IMR-90 (cell line): Measurements from ENCODE around the gene TBC1D22A. TPM values are rescaled to one million over a fixed set of nuclear protein-coding genes. Genes with fewer than 3 reads are reported as not detected.

Experiments used
- ATAC-seq: fragments of 200-7000 bp; cut with Tn5 transposase; 2 replicates; pipeline ENCODE4 v1.9.1; 2020; ENCODE audit warnings: low read depth, mild to moderate bottlenecking, moderate library complexity
- BruUV-seq: library from RNA; stranded (reverse); fragments of 400-500 nt; replicated peaks from 2 replicates; lab custom pipeline; 2021; lab: Mats Ljungman, UMichigan
- CTCF ChIA-PET: fragments of 300-600 bp; formaldehyde crosslinking; extraction: SDS; loops from one replicate; lab custom pipeline; 2021; ENCODE audit warnings: antibody characterized with exemption; lab: Yijun Ruan, JAX
- POLR2A ChIA-PET: fragments of 300-600 bp; sonication (Branson Sonifier 250); formaldehyde crosslinking; loops from one replicate; lab custom pipeline; 2022; ENCODE audit warnings: antibody characterized with exemption; ENCODE audit not compliant: unreplicated experiment; lab: Charles Lee
- DNase-seq: peaks from one replicate; pipeline ENCODE4 v3.0.0; 2013
- H2AFZ ChIP-seq: replicated peaks from 2 replicates; pipeline ENCODE3; 2013; ENCODE audit warnings: low read length, mild to moderate bottlenecking; ENCODE audit not compliant: poor library complexity
- H2AK5ac ChIP-seq: 2 replicates; pipeline ENCODE4 v1.6.1; 2013; ENCODE audit warnings: low read depth, low read length, inconsistent platforms
- H2AK9ac ChIP-seq: replicated peaks from 2 replicates; pipeline ENCODE3; 2013; ENCODE audit warnings: mild to moderate bottlenecking, low read depth, low read length, moderate library complexity; ENCODE audit not compliant: poor library complexity
- H2BK120ac ChIP-seq: 2 replicates; pipeline ENCODE4 v1.6.1; 2013; ENCODE audit warnings: low read depth, low read length, inconsistent platforms
- H2BK15ac ChIP-seq: 3 replicates; pipeline ENCODE4 v1.6.1; 2013; ENCODE audit warnings: low read depth, low read length, inconsistent platforms
- H2BK20ac ChIP-seq: 2 replicates; pipeline ENCODE4 v1.6.1; 2013; ENCODE audit warnings: low read depth, mild to moderate bottlenecking, inconsistent platforms, low read length, moderate library complexity
- H2BK5ac ChIP-seq: 2 replicates; pipeline ENCODE4 v1.6.1; 2013; ENCODE audit warnings: mild to moderate bottlenecking, low read depth, low read length, inconsistent platforms; ENCODE audit not compliant: poor library complexity, severe bottlenecking
- H3K14ac ChIP-seq: replicated peaks from 2 replicates; pipeline ENCODE4 v1.6.1; 2013; ENCODE audit warnings: low read depth, low read length, inconsistent platforms
- H3K18ac ChIP-seq: 2 replicates; pipeline ENCODE4 v1.6.1; 2013; ENCODE audit warnings: low read depth, low read length, control low read depth
- H3K23ac ChIP-seq: 2 replicates; pipeline ENCODE4 v1.6.1; 2013; ENCODE audit warnings: low read depth, low read length, inconsistent platforms
- H3K27ac ChIP-seq: 2 replicates; pipeline ENCODE4 v1.5.1; 2013; ENCODE audit warnings: mild to moderate bottlenecking, control low read depth, low read length; ENCODE audit not compliant: insufficient read depth
- H3K27me3 ChIP-seq: 2 replicates; pipeline ENCODE4 v1.6.1; 2013; ENCODE audit warnings: low read length; ENCODE audit not compliant: control insufficient read depth, insufficient read depth
- H3K36me3 ChIP-seq: 2 replicates; pipeline ENCODE4 v1.6.1; 2013; ENCODE audit warnings: low read length, mixed read lengths; ENCODE audit not compliant: control insufficient read depth, insufficient read depth
- H3K4ac ChIP-seq: 2 replicates; pipeline ENCODE4 v1.6.1; 2013; ENCODE audit warnings: low read depth, low read length, inconsistent platforms
- H3K4me1 ChIP-seq: 2 replicates; pipeline ENCODE4 v1.6.1; 2013; ENCODE audit warnings: low read length, mixed read lengths; ENCODE audit not compliant: control insufficient read depth, insufficient read depth
- H3K4me2 ChIP-seq: 2 replicates; pipeline ENCODE4 v1.6.1; 2013; ENCODE audit warnings: low read depth, mild to moderate bottlenecking, control low read depth, low read length, moderate library complexity
- H3K4me3 ChIP-seq: 2 replicates; pipeline ENCODE4 v1.5.1; 2013; ENCODE audit warnings: low read depth, mild to moderate bottlenecking, control low read depth, low read length, moderate library complexity; ENCODE audit not compliant: insufficient read depth
- H3K56ac ChIP-seq: 2 replicates; pipeline ENCODE4 v1.6.1; 2013; ENCODE audit warnings: low read length, inconsistent platforms; ENCODE audit not compliant: insufficient read depth; ENCODE audit errors: extremely low read depth
- H3K79me1 ChIP-seq, 2 experiments: 2 replicates each; pipeline ENCODE4 v1.6.1; 2013; ENCODE audit warnings: low read length in 2 of 2, inconsistent platforms in 1 of 2, low read depth in 1 of 2
- H3K9ac ChIP-seq: 2 replicates; pipeline ENCODE4 v1.6.1; 2013; ENCODE audit warnings: low read depth, low read length, control low read depth
- H3K9me1 ChIP-seq: 2 replicates; pipeline ENCODE4 v1.6.1; 2013; ENCODE audit warnings: low read length, inconsistent platforms; ENCODE audit not compliant: insufficient read depth
- H3K9me3 ChIP-seq: 2 replicates; pipeline ENCODE4 v1.6.1; 2013; ENCODE audit warnings: low read length; ENCODE audit not compliant: control insufficient read depth, insufficient read depth
- H4K20me1 ChIP-seq: 2 replicates; pipeline ENCODE4 v1.6.1; 2013; ENCODE audit warnings: low read length, inconsistent platforms; ENCODE audit not compliant: insufficient read depth
- H4K5ac ChIP-seq: 2 replicates; pipeline ENCODE4 v1.6.1; 2013; ENCODE audit warnings: mild to moderate bottlenecking, low read depth, low read length, control low read depth
- H4K8ac ChIP-seq, 2 experiments: 2 replicates each; pipeline ENCODE4 v1.6.1; 2013; ENCODE audit warnings: low read depth in 2 of 2, low read length in 2 of 2, control low read depth in 1 of 2, inconsistent platforms in 1 of 2
- H4K91ac ChIP-seq: 2 replicates; pipeline ENCODE4 v1.6.1; 2013; ENCODE audit warnings: low read depth, low read length, inconsistent platforms; ENCODE audit not compliant: insufficient read depth
- BHLHE40 ChIP-seq: fragments of 150-350 bp; IDR thresholded peaks from 2 replicates; pipeline ENCODE4 v1.6.1; 2016; ENCODE audit warnings: mild to moderate bottlenecking, low read depth, low read length
- CEBPB ChIP-seq: IDR thresholded peaks from 2 replicates; pipeline ENCODE4 v1.6.1; 2012; ENCODE audit warnings: low read depth, low read length, improper control_type of control experiment
- CHD1 ChIP-seq: IDR thresholded peaks from 2 replicates; pipeline ENCODE4 v1.6.1; 2012; ENCODE audit warnings: low read depth, low read length, improper control_type of control experiment
- MAFK ChIP-seq: IDR thresholded peaks from 2 replicates; pipeline ENCODE4 v1.6.1; 2012; ENCODE audit warnings: low read depth, low read length, improper control_type of control experiment
- MXI1 ChIP-seq: IDR thresholded peaks from 2 replicates; pipeline ENCODE4 v1.6.1; 2012; ENCODE audit warnings: low read depth, mild to moderate bottlenecking, low read length, moderate library complexity, borderline replicate concordance
- NFE2L2 ChIP-seq: fragments of 150-350 bp; IDR thresholded peaks from 2 replicates; pipeline ENCODE4 v1.6.1; 2016; ENCODE audit warnings: low read depth, mild to moderate bottlenecking, low read length
- POLR2A ChIP-seq: IDR thresholded peaks from 2 replicates; pipeline ENCODE4 v1.6.1; 2012; ENCODE audit warnings: mild to moderate bottlenecking, low read depth, low read length
- RCOR1 ChIP-seq: IDR thresholded peaks from 2 replicates; pipeline ENCODE4 v1.6.1; 2012; ENCODE audit warnings: mild to moderate bottlenecking, low read length, improper control_type of control experiment; ENCODE audit not compliant: insufficient replicate concordance
- RFX5 ChIP-seq: IDR thresholded peaks from 2 replicates; pipeline ENCODE4 v1.8.0; 2012; ENCODE audit warnings: low read depth, mild to moderate bottlenecking, low read length, moderate library complexity
- WGBS, 2 experiments: methylation state at CpG; one replicate each; pipeline versions ENCODE4 v1.1.5 to v1.1.7; 2013; ENCODE audit warnings: missing lambda C conversion rate in 2 of 2; ENCODE audit not compliant: insufficient read length in 1 of 2; ENCODE audit errors: extremely low coverage in 2 of 2; 5-methylcytosine and 5-hydroxymethylcytosine counted together
- dilution Hi-C: fragments of 300-500 bp; cut with HindIII; formaldehyde crosslinking; loops from one replicate; pipeline ENCODE4 v1.14.3; 2018; ENCODE audit warnings: low sequenced_read_pairs; ENCODE audit not compliant: unreplicated experiment
- in situ Hi-C: fragments of 300-500 bp; cut with MboI; formaldehyde crosslinking; loops from 3 replicates; pipeline ENCODE4 v1.14.3; 2019; ENCODE audit warnings: low sequenced_read_pairs, inconsistent platforms, mixed read lengths
- intact Hi-C: fragments of 100-400 bp; cut with micrococcal nuclease; formaldehyde crosslinking; loops from 2 replicates; pipeline ENCODE4 v1.10.0; 2022
- polyA plus RNA-seq, 3 experiments: library from polyadenylated mRNA; depleted of rRNA; stranded (reverse); fragments of >200 nt; gene quantifications; 2 replicates each; pipeline ENCODE4 v1.2.3, GENCODE V29; 2012; ENCODE audit warnings: low replicate concordance in 1 of 3
- total RNA-seq: library from RNA; depleted of rRNA; stranded (reverse); fragments of >200 nt; gene quantifications from 2 replicates; pipeline ENCODE4 v1.2.3, GENCODE V29; 2012
- TF ChIP-seq, protein P1 (sequence below): fragments of 150-350 bp; IDR thresholded peaks from 2 replicates; pipeline ENCODE4 v1.6.1; 2016; ENCODE audit warnings: low read depth, mild to moderate bottlenecking, low read length, moderate library complexity, borderline replicate concordance

The TBC1D22A gene
- total and polyA plus RNA-seq, 2 of the 4 experiments (the other 2 are of a cell fraction), result 9.0 to 16.7 TPM

GRCh38 chr22:47210686-47211085 lies 448.2 kb downstream of the TBC1D22A start:
- 93% methylated on average over 2 of the region's 9 CpGs; no CpG with 5 or more reads in 1 of the 2 experiments for WGBS, 2 experiments
- in situ Hi-C loops, result no loop called here

More at GRCh38 chr22:47210686-47211085, 448.2 kb downstream of the TBC1D22A start:
- no peak overlapping the region for H2AK9ac ChIP-seq
- no peak overlapping the region for H4K8ac ChIP-seq
- TF ChIP-seq RCOR1, result no peak
- no peak for TF ChIP-seq MXI1
- TF ChIP-seq NFE2L2, result no peak
- no peak for TF ChIP-seq POLR2A
- TF ChIP-seq CHD1, result no peak
- no peak for TF ChIP-seq BHLHE40
- TF ChIP-seq RFX5, result no peak
- no peak for TF ChIP-seq CEBPB
- no peak for TF ChIP-seq MAFK
- TF ChIP-seq, protein P1, sequence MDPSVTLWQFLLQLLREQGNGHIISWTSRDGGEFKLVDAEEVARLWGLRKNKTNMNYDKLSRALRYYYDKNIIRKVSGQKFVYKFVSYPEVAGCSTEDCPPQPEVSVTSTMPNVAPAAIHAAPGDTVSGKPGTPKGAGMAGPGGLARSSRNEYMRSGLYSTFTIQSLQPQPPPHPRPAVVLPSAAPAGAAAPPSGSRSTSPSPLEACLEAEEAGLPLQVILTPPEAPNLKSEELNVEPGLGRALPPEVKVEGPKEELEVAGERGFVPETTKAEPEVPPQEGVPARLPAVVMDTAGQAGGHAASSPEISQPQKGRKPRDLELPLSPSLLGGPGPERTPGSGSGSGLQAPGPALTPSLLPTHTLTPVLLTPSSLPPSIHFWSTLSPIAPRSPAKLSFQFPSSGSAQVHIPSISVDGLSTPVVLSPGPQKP, result no peak
- no peak overlapping the region for H3K27ac ChIP-seq
- H4K20me1 ChIP-seq, result no peaks in the 10 kb centered on the region
- no peak overlapping the region for H3K18ac ChIP-seq
- H2BK120ac ChIP-seq, result no peak overlapping the region
- no peak overlapping the region for H4K5ac ChIP-seq
- H3K36me3 ChIP-seq, result no peaks in the 10 kb centered on the region
- ATAC-seq, result no peak
- no peaks in the 10 kb centered on the region for H3K9me1 ChIP-seq
- H3K4ac ChIP-seq, result no peak overlapping the region
- peaks cover 3% of the 10 kb centered on the region; the same call in 1 of the 2 replicates for H3K9me3 ChIP-seq
- ChIA-PET CTCF (no interaction called here), POLR2A (no interaction called here)
- H3K4me1 ChIP-seq, result no peaks in the 10 kb centered on the region
- H3K56ac ChIP-seq, result no peak overlapping the region
- dilution Hi-C loops (no loop called here), intact Hi-C loops (no loop called here)
- no peaks in the 10 kb centered on the region for H3K79me1 ChIP-seq
- no peak overlapping the region for H3K4me2 ChIP-seq
- no peak overlapping the region for H3K4me3 ChIP-seq
- H4K91ac ChIP-seq, result no peak overlapping the region
- BruUV-seq, result no TSS peak
- no peak overlapping the region for H3K14ac ChIP-seq
- no peak overlapping the region for H2BK15ac ChIP-seq
- no peak overlapping the region for H2BK20ac ChIP-seq
- H3K9ac ChIP-seq, result no peak overlapping the region
- no peak overlapping the region for H2AK5ac ChIP-seq
- no peak overlapping the region for H2AFZ ChIP-seq
- H2BK5ac ChIP-seq, result no peak overlapping the region
- no peaks in the 10 kb centered on the region; the same call in 1 of the 2 replicates for H3K27me3 ChIP-seq
- DNase-seq, result no peak
- H3K23ac ChIP-seq, result no peak overlapping the region
